IMR-90 (cell line): ENCODE results near the gene IFNAR2.

ENCODE experiments used
- BHLHE40 ChIP-seq: fragments of 150-350 bp; IDR thresholded peaks from 2 replicates; pipeline ENCODE4 v1.6.1; 2016; ENCODE audit warnings: mild to moderate bottlenecking, low read depth, low read length
- CEBPB ChIP-seq: IDR thresholded peaks from 2 replicates; pipeline ENCODE4 v1.6.1; 2012; ENCODE audit warnings: low read depth, low read length, improper control_type of control experiment
- MAFK ChIP-seq: IDR thresholded peaks from 2 replicates; pipeline ENCODE4 v1.6.1; 2012; ENCODE audit warnings: low read depth, low read length, improper control_type of control experiment
- MXI1 ChIP-seq: IDR thresholded peaks from 2 replicates; pipeline ENCODE4 v1.6.1; 2012; ENCODE audit warnings: low read depth, mild to moderate bottlenecking, low read length, moderate library complexity, borderline replicate concordance
- POLR2A ChIP-seq: IDR thresholded peaks from 2 replicates; pipeline ENCODE4 v1.6.1; 2012; ENCODE audit warnings: mild to moderate bottlenecking, low read depth, low read length
- RAD21 ChIP-seq: IDR thresholded peaks from 2 replicates; pipeline ENCODE4 v1.6.1; 2012; ENCODE audit warnings: low read length, improper control_type of control experiment
- RCOR1 ChIP-seq: IDR thresholded peaks from 2 replicates; pipeline ENCODE4 v1.6.1; 2012; ENCODE audit warnings: mild to moderate bottlenecking, low read length, improper control_type of control experiment; ENCODE audit not compliant: insufficient replicate concordance
- SMC3 ChIP-seq: fragments of 150-350 bp; IDR thresholded peaks from 2 replicates; pipeline ENCODE4 v1.6.1; 2016; ENCODE audit warnings: low read depth, mild to moderate bottlenecking, antibody characterized with exemption, low read length, moderate library complexity
- TF ChIP-seq, protein P1 (sequence below): conservative IDR thresholded peaks from 2 replicates; pipeline ENCODE4 v1.5.1; 2012; ENCODE audit warnings: mild to moderate bottlenecking, low read depth, low read length, improper control_type of control experiment
- TF ChIP-seq, protein P2 (sequence below): fragments of 150-350 bp; IDR thresholded peaks from 2 replicates; pipeline ENCODE4 v1.6.1; 2017; ENCODE audit warnings: mild to moderate bottlenecking, antibody characterized with exemption, low read length, low read depth
- TF ChIP-seq, protein P3 (sequence below): fragments of 150-350 bp; IDR thresholded peaks from 2 replicates; pipeline ENCODE4 v1.6.1; 2016; ENCODE audit warnings: low read depth, mild to moderate bottlenecking, low read length, moderate library complexity, borderline replicate concordance

DNA sequence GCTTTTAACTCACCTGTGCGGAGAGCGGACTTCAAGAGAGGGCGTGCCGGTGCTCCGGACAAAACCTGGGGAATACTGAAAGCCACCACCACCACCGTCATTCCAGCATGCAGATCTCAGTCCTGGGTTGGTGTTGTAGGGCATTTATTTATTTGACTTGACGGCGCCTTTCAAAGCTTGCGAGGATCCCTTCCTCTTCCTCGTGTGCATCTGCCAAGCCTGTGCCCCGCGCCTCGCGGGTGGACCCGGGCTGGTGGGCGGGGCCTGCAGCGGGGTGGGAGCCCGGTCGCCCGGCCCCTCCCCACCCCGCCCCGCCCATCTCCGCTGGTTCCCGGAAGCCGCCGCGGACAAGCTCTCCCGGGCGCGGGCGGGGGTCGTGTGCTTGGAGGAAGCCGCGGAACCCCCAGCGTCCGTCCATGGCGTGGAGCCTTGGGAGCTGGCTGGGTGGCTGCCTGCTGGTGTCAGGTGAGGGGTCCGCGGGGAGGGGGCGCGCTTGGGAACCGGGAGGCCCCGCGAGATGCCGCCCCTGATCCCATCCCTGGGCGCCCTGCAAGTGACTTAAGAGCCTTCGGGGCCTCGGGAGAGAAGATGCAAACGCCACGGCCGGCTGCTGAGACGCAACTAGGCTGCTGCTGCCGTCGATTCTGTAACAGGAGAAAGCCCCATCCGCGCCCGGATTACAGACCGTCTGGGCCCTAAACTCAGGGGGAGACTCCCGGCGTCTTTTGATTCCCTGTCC is 36.5 kb downstream of the IFNAR2 start, which contains the start of gene IL10RB:
- TF ChIP-seq, protein P1, sequence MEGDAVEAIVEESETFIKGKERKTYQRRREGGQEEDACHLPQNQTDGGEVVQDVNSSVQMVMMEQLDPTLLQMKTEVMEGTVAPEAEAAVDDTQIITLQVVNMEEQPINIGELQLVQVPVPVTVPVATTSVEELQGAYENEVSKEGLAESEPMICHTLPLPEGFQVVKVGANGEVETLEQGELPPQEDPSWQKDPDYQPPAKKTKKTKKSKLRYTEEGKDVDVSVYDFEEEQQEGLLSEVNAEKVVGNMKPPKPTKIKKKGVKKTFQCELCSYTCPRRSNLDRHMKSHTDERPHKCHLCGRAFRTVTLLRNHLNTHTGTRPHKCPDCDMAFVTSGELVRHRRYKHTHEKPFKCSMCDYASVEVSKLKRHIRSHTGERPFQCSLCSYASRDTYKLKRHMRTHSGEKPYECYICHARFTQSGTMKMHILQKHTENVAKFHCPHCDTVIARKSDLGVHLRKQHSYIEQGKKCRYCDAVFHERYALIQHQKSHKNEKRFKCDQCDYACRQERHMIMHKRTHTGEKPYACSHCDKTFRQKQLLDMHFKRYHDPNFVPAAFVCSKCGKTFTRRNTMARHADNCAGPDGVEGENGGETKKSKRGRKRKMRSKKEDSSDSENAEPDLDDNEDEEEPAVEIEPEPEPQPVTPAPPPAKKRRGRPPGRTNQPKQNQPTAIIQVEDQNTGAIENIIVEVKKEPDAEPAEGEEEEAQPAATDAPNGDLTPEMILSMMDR: no peak
- TF ChIP-seq SMC3: no peak
- peak; percentile 45; the same call in 1 of the 2 replicates for TF ChIP-seq POLR2A
- no peak for TF ChIP-seq MAFK
- TF ChIP-seq CEBPB: no peak
- no peak for TF ChIP-seq RAD21
- no peak for TF ChIP-seq BHLHE40
- TF ChIP-seq, protein P2, sequence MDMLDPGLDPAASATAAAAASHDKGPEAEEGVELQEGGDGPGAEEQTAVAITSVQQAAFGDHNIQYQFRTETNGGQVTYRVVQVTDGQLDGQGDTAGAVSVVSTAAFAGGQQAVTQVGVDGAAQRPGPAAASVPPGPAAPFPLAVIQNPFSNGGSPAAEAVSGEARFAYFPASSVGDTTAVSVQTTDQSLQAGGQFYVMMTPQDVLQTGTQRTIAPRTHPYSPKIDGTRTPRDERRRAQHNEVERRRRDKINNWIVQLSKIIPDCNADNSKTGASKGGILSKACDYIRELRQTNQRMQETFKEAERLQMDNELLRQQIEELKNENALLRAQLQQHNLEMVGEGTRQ: no peak
- TF ChIP-seq RCOR1: no peak
- peak; percentile 77; the same call in 1 of the 2 replicates for TF ChIP-seq MXI1
- TF ChIP-seq, protein P3, sequence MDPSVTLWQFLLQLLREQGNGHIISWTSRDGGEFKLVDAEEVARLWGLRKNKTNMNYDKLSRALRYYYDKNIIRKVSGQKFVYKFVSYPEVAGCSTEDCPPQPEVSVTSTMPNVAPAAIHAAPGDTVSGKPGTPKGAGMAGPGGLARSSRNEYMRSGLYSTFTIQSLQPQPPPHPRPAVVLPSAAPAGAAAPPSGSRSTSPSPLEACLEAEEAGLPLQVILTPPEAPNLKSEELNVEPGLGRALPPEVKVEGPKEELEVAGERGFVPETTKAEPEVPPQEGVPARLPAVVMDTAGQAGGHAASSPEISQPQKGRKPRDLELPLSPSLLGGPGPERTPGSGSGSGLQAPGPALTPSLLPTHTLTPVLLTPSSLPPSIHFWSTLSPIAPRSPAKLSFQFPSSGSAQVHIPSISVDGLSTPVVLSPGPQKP: no peak
